HG03280 (cell line): Measurements from ENCODE around the gene PLIN5.
"Not testable (repeated sequence)": the region's sequence is repeated elsewhere in the genome, so short reads cannot be mapped to it uniquely, and the experiment has no call there.

Experiments used
- ATAC-seq: cut with Tn5 transposase; IDR thresholded peaks from one replicate; pipeline ENCODE4 v1.9.1; 2021; ENCODE audit warnings: mild to moderate bottlenecking, moderate library complexity; ENCODE audit not compliant: unreplicated experiment

PLIN5 gene

DNA sequence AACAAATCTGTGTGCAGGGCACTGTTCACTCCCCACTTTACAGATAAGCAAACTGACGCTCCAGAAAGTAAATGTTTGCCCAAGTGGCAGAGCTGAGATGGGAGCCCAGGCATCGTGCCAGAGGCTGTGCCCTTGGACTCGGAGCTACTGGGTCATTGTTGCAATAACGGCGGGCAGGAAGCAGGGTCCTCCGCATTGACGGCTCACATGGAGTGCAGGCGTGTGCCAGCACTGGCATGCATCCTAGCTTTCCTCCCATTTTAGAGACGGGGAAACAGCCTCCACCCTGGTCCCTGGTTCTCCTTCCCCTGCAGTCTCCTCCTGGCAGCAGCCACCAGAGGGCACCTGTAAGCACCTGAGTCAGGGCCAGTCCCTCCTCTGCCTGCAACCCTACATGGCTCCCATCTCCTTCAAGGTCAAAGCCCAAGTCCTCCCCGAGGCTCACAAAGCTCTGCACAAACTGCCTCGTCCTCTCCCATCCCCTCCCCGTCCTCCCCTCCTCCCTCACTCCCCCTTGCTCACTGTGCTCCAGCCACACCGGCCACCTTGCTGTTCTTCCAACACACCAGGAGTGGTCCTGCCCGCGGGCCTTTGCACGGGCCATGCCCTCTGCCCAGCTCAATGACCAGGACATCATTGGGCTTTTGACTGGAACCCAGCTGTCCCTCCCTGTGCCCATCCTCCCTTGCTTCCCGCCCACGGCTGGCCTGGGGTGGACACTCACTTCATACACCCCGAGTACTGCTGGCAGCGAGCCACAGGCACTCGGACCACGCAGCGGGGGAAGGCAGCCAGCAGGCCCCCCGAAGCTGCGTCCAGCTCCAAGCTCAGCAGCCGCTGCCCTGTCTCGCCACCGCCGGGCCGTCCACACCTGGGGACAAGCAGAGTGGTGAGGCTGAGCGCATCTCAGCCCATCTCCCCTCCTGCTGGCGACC, 12.5 kb upstream of the PLIN5 start:
- no peak for ATAC-seq

DNA sequence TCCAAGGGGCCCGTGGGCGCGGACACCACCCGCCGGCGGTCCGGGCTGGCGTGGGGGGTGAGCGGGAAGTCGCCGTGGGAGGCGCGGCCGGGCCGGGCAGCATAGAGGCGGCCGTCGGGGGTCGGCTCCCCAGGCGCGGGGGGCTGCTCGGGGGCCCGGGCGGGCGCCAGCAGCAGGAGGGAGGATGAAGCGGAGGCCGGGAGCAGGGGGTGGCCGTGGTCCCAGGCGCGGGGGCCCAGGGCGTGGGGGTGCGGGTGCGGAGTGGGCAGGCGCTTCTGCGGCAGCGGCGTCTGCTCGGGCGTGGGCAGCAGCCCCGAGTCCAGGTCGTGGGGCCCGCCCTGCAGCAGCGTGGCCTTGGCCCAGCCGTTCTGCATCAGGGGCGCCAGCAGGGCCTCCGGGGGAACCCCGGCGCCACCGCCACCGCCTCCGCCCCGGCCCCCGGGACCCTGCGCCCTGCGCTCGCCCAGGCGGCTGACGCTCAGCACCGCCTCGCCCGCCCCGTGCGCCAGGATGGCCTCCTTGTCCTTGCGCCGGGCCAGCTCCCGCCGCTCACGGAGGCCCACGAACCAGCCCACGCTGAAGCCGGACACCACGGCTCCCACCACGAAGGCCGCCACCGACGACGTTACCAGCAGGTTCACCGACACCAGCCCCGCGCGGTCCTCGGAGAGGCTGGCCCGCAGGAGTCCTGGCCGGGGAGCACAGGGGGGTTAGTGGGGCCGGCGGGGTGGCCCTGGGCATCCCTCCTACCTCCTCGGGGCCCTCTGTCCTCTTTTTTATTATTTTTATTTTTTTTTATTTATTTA, 9.0 kb upstream of the PLIN5 start:
- no peak for ATAC-seq

DNA sequence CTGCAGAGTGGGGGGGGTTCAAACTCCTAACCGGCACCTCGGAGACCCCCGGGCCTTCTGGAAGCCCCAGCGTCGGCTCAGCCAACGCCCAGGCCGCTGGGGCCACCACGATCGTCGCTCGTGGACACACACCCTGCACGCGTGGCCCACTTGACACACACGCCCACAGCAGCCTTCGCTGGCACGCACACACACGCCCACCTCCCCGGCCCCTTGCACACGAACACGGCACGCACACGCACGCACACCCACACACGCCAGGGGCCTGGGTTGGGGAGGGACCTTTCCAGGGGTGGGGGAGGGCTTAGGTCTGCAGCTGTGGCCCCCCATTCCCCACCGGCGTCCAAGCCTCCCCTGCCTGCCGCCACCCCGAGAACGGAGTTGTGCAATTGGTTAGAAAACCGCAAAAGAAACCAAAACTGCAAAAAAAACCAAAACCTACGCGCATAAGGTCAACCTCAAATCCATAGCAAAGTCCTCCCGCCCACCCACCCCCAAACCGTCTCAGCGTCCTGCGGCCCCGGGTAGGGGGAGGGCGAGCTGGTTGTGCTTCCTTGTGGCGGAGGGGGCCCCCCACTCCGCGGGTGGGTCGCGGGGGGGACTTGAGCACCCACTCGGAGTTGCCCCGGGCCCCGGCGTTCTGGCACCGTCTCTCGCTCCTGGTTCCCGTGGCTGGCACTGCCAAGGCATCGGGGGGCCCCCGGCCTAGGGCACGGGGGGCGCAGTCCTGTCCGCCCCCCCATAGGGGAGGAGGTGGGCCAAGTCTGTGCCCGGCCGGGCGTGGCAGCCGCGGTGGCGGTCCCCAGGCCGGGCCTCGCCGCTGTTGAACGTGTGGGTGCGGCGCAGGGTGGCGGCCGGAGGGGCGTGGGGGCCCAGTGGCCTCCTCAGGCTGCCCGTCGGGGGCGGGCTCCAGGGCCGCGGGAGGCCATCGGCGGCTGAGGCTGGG, 8.1 kb upstream of the PLIN5 start:
- no peak for ATAC-seq

DNA sequence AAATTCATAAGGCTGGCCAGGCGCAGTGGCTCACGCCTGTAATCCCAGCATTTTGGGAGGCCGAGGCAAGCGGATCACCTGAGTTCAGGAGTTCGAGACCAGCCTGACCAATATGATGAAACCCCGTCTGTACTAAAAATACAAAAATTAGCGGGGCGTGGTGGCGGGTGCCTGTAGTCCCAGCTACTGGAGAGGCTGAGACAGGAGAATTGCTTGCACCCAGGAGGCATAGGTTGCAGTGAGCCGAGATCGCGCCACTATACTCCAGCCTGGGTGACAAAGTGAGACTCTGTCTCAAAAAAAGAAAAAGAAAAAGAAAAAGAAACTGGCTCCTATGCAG, 6.8 kb upstream of the PLIN5 start:
- ATAC-seq, result not testable (repeated sequence)

DNA sequence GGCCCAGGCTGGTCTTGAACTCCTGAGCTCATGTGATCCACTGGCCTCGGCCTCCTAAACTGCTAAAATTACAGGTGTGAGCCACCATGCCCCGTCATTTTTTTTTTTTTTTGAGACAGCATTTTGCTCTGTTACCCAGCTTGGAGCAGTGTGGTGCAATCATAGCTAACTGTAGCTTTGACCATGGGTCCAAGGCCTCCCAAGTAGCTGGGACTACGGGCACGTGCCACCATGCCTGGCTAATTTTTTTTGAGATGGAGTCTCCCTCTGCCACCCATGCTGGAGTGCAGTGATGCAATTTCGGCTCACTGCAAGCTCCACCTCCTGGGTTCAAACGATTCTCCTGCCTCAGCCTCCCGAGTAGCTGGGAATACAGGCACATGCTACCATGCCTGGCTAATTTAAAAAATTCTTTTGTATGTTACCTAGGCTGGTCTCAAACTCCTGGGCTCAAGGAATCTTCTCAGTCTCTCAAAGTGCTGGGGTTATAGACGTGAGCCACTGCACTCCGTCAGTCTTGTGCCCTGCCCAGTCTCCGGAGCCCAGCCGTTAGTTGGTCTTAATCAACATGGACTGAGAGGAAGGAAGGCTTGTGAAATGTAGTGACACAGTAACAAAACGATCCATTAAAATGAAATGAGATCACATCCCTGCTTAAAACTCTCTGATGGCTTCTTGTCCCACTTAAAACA, 6.2 kb upstream of the PLIN5 start:
- ATAC-seq, result no peak

DNA sequence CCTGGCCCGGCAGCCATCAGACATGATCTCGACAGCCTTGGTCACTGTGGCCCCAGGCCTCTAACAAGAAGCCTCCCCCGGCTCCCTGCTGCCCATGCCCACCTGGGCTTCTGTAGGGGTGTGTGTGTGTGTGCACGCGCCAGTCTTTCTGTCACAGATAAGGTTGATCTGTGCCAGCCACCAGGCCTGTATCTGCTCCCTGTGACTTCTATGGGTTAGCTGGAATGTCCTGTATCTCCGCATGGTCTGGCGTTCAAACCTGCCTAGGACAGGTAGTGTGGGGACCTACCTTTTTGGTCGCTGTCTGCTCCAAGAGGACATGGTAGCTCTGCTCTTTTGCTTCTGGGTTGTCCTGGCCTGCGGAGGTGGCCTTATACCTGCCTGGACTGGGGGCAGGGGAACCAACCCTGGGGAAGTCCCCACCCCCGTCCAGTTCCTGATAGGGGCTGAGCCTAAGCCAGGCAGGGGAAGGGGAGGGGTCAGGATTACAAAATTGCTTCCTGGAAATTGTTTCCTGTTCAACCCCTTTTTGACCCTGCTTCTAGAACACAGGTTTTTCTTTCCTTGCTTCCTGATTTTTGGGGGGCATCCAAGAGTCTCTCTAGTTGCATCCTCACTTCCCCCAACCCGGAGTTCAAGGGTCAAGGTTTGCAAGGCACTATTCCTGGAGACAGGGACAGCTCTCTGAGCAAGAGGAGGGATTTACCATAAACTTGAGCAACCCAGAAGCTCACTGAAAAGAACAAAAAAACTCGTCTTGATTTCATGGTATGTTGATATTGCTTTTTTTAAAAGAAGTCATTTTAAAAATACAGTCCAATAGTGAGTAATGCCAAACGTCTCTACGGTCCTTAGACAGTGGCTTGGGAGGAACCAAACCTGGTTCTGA, 4.9 kb upstream of the PLIN5 start, which contains the start of gene LRG1:
LRG1 (minus strand) TSS at position 344 of the 889 bp plus-strand sequence; CDS start at position 321, 23 bp downstream.
- no peak for ATAC-seq

DNA sequence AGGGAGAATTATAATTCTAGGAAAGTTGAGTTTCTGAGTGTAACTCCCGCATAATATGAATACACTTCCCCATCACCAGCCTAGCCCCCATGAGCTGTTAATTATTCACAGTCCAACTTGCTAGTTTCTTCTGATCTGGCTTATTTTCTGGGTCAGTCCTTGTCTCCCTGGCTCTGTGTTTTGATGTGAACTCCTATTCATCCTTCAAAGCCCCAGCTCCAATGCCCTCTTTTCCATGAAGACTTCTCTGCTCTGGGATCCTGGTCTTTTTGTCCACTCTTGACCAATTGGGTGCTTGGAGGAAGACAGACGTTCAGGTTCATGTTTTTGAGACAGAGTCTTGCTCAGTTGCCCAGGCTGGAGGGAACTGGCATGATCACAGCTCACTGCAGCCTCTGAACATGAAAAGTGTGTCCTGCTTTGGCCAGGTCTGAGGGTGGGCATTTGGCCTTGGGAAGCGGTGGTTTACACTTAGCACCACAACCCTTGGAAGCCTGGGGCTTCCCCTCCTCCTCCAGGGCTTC, 4.2 kb upstream of the PLIN5 start:
- no peak for ATAC-seq

DNA sequence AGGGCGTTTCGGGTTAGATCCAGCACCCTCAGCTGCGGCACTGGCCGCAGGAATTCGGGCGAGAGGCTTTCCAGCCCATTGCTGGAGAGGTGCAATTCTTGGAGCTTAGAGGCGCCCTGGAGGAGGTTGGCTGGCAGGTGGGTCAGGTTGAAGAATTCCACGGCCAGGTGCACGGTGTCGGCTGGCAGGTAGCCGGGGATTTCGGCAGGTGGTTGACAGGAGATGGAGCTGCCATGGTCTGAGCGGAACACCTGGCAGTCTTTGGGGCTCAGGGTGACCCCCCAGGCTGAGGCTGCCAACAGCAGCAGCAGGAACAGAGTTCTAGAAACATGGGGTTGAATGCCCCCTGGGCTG, 3.6 kb upstream of the PLIN5 start:
- no peak for ATAC-seq

DNA sequence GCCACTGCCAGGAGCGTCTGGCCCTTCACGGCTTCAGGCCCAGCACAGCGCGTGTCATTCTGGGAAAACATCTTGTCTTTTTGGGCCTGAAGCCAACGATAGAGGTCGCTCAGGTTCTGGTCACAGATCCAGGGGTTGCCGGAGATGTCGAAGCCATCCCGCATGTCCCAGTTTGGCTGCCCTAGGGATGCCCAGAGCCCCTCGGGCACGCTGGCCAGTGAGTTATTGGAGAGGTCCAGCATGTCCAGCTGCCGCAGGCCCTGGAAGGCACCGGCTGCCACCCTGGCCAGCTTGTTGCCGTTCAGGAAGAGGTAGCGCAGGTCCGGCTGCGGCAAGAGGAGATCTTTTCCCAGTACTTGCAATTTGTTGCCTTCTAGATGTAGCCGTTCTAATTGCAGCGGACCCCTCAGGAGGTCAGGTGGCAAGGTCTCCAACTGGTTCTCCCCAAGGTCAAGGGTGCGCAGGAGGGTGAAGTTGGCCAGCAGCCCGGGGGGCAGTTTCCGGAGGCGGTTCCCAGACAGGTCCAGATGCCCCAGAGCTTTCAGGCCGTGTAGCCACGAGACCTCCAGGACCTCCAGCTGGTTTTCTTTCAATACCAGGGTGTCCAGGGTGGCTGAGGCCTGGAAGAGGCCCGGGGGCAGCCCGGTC, 3.1 kb upstream of the PLIN5 start:
- ATAC-seq, result no peak

DNA sequence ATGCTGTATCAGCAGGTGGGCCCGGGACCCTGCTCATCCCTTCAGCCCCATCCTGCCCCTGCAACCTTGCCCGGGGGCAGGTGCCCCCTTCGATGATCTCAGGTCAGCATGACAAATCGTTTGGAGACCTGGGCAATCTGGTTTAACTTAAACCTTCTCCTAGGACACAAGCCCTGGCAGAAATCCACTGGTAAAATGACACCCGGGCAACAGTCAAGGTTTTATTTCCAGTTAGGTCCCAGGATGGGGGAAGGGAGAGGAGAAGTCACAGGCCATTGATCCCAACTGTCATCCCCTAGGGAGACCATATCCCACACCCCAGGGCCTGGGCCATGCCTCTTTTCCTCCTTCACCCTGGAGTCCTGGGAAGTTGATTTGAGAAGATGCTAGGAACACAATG, 1.8 kb upstream of the PLIN5 start:
- no peak for ATAC-seq

DNA sequence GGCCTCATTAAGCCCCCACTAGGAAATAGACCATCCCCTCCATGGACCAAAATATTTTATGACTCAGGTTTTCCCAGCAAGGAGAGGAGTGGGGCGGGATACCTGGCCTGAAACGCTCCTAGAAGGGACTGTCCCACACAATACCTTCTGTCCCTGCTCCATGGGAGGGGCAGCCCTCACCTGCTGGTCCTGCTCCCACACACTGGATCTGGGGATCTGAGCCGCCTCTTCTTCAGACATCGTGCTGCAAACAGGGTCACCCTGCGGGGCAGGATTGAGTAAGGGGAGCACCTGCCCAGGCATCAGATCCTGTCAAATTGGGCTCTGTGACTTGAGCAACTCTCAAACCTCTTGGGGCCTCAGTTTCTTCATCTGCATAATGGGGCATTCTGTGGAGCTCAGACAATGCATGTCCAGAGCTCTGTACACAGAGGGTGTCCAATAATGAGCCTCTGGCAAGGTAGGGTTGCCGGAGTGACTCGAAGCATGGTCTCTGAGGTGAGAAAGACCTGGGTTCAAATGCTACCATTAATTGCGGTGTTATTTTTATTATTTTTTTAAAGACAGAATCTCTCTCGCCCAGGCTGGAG, 1.1 kb downstream of the PLIN5 start:
- no peak for ATAC-seq

DNA sequence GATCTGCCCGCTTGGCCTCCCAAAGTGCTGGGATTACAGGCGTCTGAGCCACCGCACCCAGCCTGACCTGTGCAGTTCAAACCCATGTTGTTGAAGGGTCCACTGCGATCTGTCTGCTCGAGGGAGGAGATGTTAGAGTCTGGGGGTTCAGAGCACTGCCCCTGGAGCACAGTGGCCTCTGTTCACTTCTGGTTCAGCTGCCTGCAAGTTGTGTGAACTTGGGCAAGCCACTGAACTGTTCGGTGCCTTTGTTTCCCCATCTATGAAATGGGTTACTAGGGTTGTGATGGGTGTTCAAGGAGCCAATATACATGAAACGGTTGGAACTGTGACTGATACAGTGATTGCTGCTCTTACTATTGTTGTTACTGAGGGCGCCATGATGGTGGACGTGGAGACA, 1.7 kb downstream of the PLIN5 start:
- ATAC-seq, result no peak

DNA sequence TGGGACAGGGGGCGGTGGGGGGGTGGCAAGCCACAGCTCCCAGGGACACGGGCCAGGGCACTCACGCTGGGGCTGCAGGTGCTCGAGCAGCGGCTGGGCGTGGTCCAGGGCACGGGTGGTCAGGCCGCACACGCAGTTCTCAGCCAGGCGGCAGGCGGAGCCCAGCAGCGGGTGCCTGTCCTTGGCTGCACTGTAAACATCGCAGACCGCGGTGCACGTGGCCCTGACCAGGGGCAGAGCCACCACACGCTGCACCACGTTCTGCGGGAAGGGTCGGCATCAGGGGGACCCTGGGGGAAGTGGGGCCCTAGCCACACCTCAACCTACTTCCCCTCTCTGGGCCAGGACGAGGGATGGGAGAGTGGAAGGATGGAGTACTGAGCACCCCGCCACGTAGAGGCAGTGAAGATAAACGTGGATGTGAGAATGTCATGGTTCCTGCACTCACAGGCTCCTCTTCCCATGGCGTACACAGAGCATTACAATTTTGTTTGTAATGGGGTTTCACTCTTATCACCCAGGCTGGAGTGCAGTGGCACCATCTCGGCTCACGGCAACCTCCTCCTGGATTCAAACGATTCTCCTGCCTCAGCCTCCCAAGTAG, 3.4 kb downstream of the PLIN5 start:
- ATAC-seq, result no peak

DNA sequence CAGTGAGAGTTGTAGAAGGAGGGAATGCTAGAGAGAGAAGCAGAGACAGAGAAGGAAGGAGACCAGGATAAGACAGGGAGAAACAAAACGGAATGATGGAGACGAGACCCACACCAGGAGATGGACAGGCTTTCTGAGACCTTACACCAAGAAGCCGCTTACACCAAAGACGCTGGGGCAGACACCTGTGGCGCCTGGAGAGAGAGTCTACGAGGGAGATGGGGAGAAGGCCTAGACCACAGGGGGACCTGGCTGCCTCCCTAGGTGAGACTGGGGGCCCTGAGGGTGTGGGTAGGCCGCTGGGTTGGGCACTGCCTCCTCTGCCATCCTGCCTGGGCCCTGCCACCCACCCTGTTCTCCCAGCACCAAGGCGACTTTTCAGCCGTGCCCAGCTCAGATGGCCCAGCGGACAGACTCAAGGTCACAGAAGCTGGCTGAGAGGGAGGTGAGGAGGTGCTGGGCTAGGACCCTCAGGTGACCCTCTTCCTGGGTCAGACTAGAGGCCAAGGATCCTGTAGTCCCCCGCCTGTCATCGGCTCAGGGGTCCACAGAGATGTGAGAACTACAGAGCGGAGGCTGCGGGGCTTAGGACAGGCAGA, 5.0 kb downstream of the PLIN5 start:
- ATAC-seq, result no peak

DNA sequence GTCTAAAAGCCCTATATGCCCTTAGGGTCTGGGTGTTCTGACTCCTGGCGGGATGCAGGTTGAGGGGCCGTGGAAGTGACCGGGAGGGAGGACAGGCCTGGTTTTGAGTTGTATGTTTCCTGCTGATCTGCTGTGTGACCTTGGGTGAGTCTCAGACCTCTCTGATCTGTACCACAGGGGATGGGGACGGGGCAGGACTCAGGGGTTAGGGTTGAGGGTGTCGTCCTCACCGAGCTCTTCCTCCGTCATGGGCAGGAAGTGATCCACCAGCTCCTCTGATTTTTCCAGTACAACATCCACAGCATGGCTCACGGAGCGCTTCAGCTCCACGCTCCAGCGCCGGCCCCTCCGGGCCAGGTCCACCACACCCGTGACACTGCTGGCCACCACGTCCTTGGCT, 6.2 kb downstream of the PLIN5 start:
- no peak for ATAC-seq

DNA sequence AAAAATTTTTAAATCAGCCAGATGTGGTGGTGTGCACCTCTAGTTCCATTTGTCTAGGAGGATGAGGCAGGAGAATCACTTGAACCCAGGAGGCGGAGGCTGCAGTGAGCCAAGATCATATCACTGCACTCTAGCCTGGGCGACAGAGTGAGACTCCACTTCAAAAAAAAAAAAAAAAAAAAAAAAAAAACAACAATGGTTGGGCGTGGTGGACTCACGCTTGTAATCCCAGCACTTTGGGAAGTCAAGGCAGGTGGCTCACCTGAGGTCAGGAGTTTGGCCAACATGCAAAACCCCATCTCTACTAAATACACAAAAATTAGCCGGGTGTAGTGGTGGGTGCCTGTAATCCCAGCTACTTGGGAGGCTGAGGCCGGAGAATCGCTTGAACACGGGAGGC, 7.6 kb downstream of the PLIN5 start:
- not testable (repeated sequence) for ATAC-seq

DNA sequence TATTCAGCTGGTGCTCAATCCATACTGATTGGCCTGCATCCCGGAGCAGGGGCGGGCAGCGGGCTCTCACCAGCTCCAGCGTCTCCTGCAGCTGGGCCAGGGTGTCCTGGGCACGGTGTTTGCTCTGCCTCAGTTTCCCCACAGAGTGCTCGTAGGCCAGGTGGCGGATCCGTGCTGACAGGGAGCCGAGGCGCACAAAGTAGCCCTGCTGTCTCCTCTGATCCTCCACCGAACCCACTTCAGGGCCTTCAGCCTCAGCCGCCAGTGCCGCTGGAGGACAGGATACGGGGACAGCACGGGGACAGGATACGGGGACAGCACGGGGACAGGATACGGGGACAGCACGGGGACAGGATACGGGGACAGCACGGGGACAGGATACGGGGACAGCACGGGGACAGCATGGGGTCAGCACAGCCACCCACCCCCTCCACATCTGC, 9.4 kb downstream of the PLIN5 start:
- no peak for ATAC-seq
